Liver (tissue), 9 donors: ENCODE results near the gene WNT3A. TPM values are rescaled to one million over a fixed set of nuclear protein-coding genes. Genes with fewer than 3 reads are reported as not detected.

Experiments used
- DNase-seq: peaks from one replicate; pipeline ENCODE4 v3.0.0-alpha.2; 2017; ENCODE audit warnings: low spot score
- H3K27ac ChIP-seq, 2 donors: one replicate each; pipeline ENCODE4 v1.7.0; 2013; ENCODE audit warnings: inconsistent platforms in 2 of 2, low read length in 2 of 2, control low read depth in 1 of 2, low read depth in 1 of 2, mild to moderate bottlenecking in 1 of 2
- H3K27me3 ChIP-seq, 4 donors: one replicate each; pipeline versions ENCODE4 v1.6.1 to v1.7.0; 2013; ENCODE audit warnings: low read length in 3 of 4, inconsistent platforms in 1 of 4, mild to moderate bottlenecking in 1 of 4, moderate library complexity in 1 of 4; ENCODE audit not compliant: control insufficient read depth in 4 of 4, insufficient read depth in 4 of 4
- H3K36me3 ChIP-seq, 4 donors: one replicate each; pipeline versions ENCODE4 v1.6.1 to v1.7.0; 2013; ENCODE audit warnings: low read length in 3 of 4, mild to moderate bottlenecking in 3 of 4, low read depth in 1 of 4, moderate library complexity in 1 of 4; ENCODE audit not compliant: control insufficient read depth in 4 of 4, insufficient read depth in 3 of 4
- H3K4me1 ChIP-seq, 4 donors: one replicate each; pipeline versions ENCODE4 v1.6.1 to v1.7.0; 2013; ENCODE audit warnings: low read length in 3 of 4, mild to moderate bottlenecking in 3 of 4, moderate library complexity in 1 of 4; ENCODE audit not compliant: control insufficient read depth in 4 of 4, insufficient read depth in 4 of 4
- H3K4me3 ChIP-seq, 3 donors: one replicate each; pipeline versions ENCODE4 v1.6.1 to v1.7.0; 2013; ENCODE audit warnings: low read length in 3 of 3, control low read depth in 1 of 3, low read depth in 1 of 3, mild to moderate bottlenecking in 1 of 3
- H3K9ac ChIP-seq, 2 donors: one replicate each; pipeline ENCODE4 v1.7.0; 2013; ENCODE audit warnings: low read length in 2 of 2, mild to moderate bottlenecking in 2 of 2, moderate library complexity in 2 of 2, control low read depth in 1 of 2, low read depth in 1 of 2
- H3K9me3 ChIP-seq, 4 donors: one replicate each; pipeline versions ENCODE4 v1.6.1 to v1.7.0; 2013; ENCODE audit warnings: low read length in 3 of 4; ENCODE audit not compliant: control insufficient read depth in 4 of 4
- ATF3 ChIP-seq: IDR thresholded peaks from 2 replicates; pipeline ENCODE4 v1.6.1; 2016; ENCODE audit warnings: antibody characterized with exemption
- CTCF ChIP-seq: fragments of 150-350 bp; IDR thresholded peaks from 2 replicates; pipeline ENCODE4 v1.5.1; 2017; ENCODE audit warnings: improper control_type of control experiment, low read depth, low read length; ENCODE audit not compliant: missing input control
- EGR1 ChIP-seq, 2 donors: IDR thresholded peaks; 2 replicates each; pipeline ENCODE4 v1.6.1; 2016 to 2018; ENCODE audit warnings: antibody characterized with exemption in 2 of 2, low read depth in 2 of 2
- FOXA1 ChIP-seq: IDR thresholded peaks from 2 replicates; pipeline ENCODE4 v1.6.1; 2016; ENCODE audit warnings: antibody characterized with exemption
- FOXA2 ChIP-seq: IDR thresholded peaks from 2 replicates; pipeline ENCODE4 v1.6.1; 2016; ENCODE audit warnings: antibody characterized with exemption
- GABPA ChIP-seq, 2 donors: IDR thresholded peaks in 1 of 2; conservative IDR thresholded peaks in 1 of 2; 2 replicates each; pipeline ENCODE4 v1.6.1; 2016; ENCODE audit warnings: antibody characterized with exemption in 2 of 2, mild to moderate bottlenecking in 1 of 2, moderate library complexity in 1 of 2
- HNF4A ChIP-seq, 2 donors: conservative IDR thresholded peaks; 2 replicates each; pipeline ENCODE4 v1.6.1; 2016; ENCODE audit warnings: antibody characterized with exemption in 2 of 2, mild to moderate bottlenecking in 2 of 2
- HNF4G ChIP-seq: IDR thresholded peaks from 2 replicates; pipeline ENCODE4 v1.6.1; 2016; ENCODE audit warnings: antibody characterized with exemption
- JUND ChIP-seq, 2 donors: IDR thresholded peaks; 2 replicates each; pipeline ENCODE4 v1.6.1; 2016; ENCODE audit warnings: antibody characterized with exemption in 2 of 2
- MAX ChIP-seq: IDR thresholded peaks from 2 replicates; pipeline ENCODE4 v1.6.1; 2016; ENCODE audit warnings: antibody characterized with exemption
- NR2F2 ChIP-seq: IDR thresholded peaks from 2 replicates; pipeline ENCODE4 v1.6.1; 2016; ENCODE audit warnings: antibody characterized with exemption
- RAD21 ChIP-seq, 2 donors: IDR thresholded peaks; 2 replicates each; pipeline ENCODE4 v1.6.1; 2016; ENCODE audit warnings: antibody characterized with exemption in 2 of 2, mild to moderate bottlenecking in 2 of 2
- REST ChIP-seq: IDR thresholded peaks from 2 replicates; pipeline ENCODE4 v1.6.1; 2016; ENCODE audit warnings: antibody characterized with exemption, mild to moderate bottlenecking
- RXRA ChIP-seq, 2 donors: IDR thresholded peaks; 2 replicates each; pipeline ENCODE4 v1.6.1; 2017 to 2018; ENCODE audit warnings: antibody characterized with exemption in 2 of 2, mild to moderate bottlenecking in 1 of 2
- SP1 ChIP-seq: IDR thresholded peaks from 2 replicates; pipeline ENCODE4 v1.6.1; 2018; ENCODE audit warnings: antibody characterized with exemption, mild to moderate bottlenecking
- TAF1 ChIP-seq: conservative IDR thresholded peaks from 2 replicates; pipeline ENCODE4 v1.6.1; 2016; ENCODE audit warnings: antibody characterized with exemption, mild to moderate bottlenecking
- YY1 ChIP-seq: IDR thresholded peaks from 2 replicates; pipeline ENCODE4 v1.6.1; 2016; ENCODE audit warnings: antibody characterized with exemption, mild to moderate bottlenecking
- ZBTB33 ChIP-seq: IDR thresholded peaks from 2 replicates; pipeline ENCODE4 v1.6.1; 2016; ENCODE audit warnings: antibody characterized with exemption
- WGBS: extraction: QIAGEN DNeasy Blood & Tissue Kit; methylation state at CpG from one replicate; pipeline ENCODE4 v1.1.7; 2013; 5-methylcytosine and 5-hydroxymethylcytosine counted together
- polyA plus RNA-seq, 2 donors: library from polyadenylated mRNA; stranded (reverse) in 1 of 2; unstranded in 1 of 2; fragments of 200-250 nt in 1 of 2; fragments of >200 nt in 1 of 2; fragmentation: Nextera tagmentation in 1 of 2; extraction: Ambion mirVana in 1 of 2; gene quantifications; one replicate each; pipeline versions ENCODE4 v1.2.1 to v1.2.3, GENCODE V29; 2013 to 2015
- total RNA-seq, 2 donors: library from RNA; depleted of rRNA; stranded (reverse); fragments of >200 nt; gene quantifications; one replicate each; pipeline ENCODE4 v1.2.3, GENCODE V29; 2014
- donor health status: healthy.
- donor health status: healthy.
- donor health status: healthy.
- donor health status: healthy.
- donor health status: healthy.

The WNT3A gene
- total and polyA plus RNA-seq, 4 donors: not detected

- WGBS: 87% methylated on average over 7 of the region's 7 CpGs
- Histone ChIP-seq H3K36me3 (no peaks in the 10 kb centered on the region), H3K27ac (no peak overlapping the region), H3K9ac (no peak overlapping the region), H3K9me3 (no peaks in the 10 kb centered on the region), H3K4me1 (no peaks in the 10 kb centered on the region), H3K4me3 (no peak overlapping the region), H3K27me3 (no peaks in the 10 kb centered on the region)
- TF ChIP-seq SP1 (no peak), ATF3 (no peak), EGR1 (IDR thresholded peaks at IDR 0.05; ENCODE audit: low read depth in 2 of 2) (no peak), JUND (IDR thresholded peaks at IDR 0.05) (no peak), YY1 (no peak), GABPA (IDR thresholded peaks at IDR 0.05 in 1 of 2, conservative IDR thresholded peaks at IDR 0.05 in 1 of 2) (no peak), RAD21 (IDR thresholded peaks at IDR 0.05) (no peak), FOXA2 (no peak), HNF4G (no peak), CTCF (no peak), REST (no peak), FOXA1 (no peak), HNF4A (conservative IDR thresholded peaks at IDR 0.05) (no peak), RXRA (IDR thresholded peaks at IDR 0.05) (no peak), TAF1 (no peak), ZBTB33 (no peak)
- no peak for DNase-seq
These were observed 40.3 kb downstream of the WNT3A start for GRCh38 chr1:228047183-228047466.

GRCh38 chr1:228048120-228048519, 41.3 kb downstream of the WNT3A start:
- H3K9me3 ChIP-seq: no peaks in the 10 kb centered on the region
- H3K4me1 ChIP-seq: no peaks in the 10 kb centered on the region
- no peak overlapping the region for H3K4me3 ChIP-seq
- no peak overlapping the region for H3K9ac ChIP-seq
- WGBS: 83% methylated on average over 5 of the region's 5 CpGs
- H3K36me3 ChIP-seq: no peaks in the 10 kb centered on the region
- TF ChIP-seq RXRA (IDR thresholded peaks at IDR 0.05): no peak
- TF ChIP-seq EGR1 (IDR thresholded peaks at IDR 0.05; ENCODE audit: low read depth in 2 of 2): no peak
- no peak for TF ChIP-seq NR2F2
- TF ChIP-seq ZBTB33: no peak
- no peak for TF ChIP-seq YY1
- no peak for TF ChIP-seq SP1
- no peak for TF ChIP-seq HNF4G
- TF ChIP-seq HNF4A (conservative IDR thresholded peaks at IDR 0.05): no peak
- TF ChIP-seq FOXA1: no peak
- TF ChIP-seq MAX: no peak
- TF ChIP-seq RAD21 (IDR thresholded peaks at IDR 0.05): no peak
- TF ChIP-seq JUND (IDR thresholded peaks at IDR 0.05): no peak
- TF ChIP-seq REST: no peak
- TF ChIP-seq ATF3: no peak
- TF ChIP-seq GABPA (IDR thresholded peaks at IDR 0.05 in 1 of 2, conservative IDR thresholded peaks at IDR 0.05 in 1 of 2): no peak
- TF ChIP-seq TAF1: no peak
- no peak for TF ChIP-seq FOXA2
- no peak for DNase-seq
- H3K27me3 ChIP-seq: peaks cover 0 to 5% (median 0%) of the 10 kb centered on the region in 4 donors
- no peak overlapping the region for H3K27ac ChIP-seq
